OCI-LY1 (cell line): ENCODE data around the gene CTBP2.

ENCODE experiments used
- H2AFZ ChIP-seq: fragments of 200-600 bp; sonication (generic), shearing (Covaris generic); 2 replicates; pipeline ENCODE4 v1.6.0; 2014; ENCODE audit warnings: antibody characterized with exemption, mild to moderate bottlenecking, low read length
- H3F3A ChIP-seq: fragments of 200-600 bp; sonication (generic), shearing (Covaris generic); 2 replicates; pipeline ENCODE4 v1.6.0; 2014; ENCODE audit warnings: mild to moderate bottlenecking, antibody characterized with exemption, low read length, moderate library complexity; ENCODE audit not compliant: insufficient read depth
- H3K27ac ChIP-seq: fragments of 200-600 bp; sonication (generic); 2 replicates; pipeline ENCODE4 v1.5.1; 2014; ENCODE audit warnings: low read length, mixed run types, mild to moderate bottlenecking, low read depth; ENCODE audit not compliant: poor library complexity, severe bottlenecking
- H3K27me3 ChIP-seq: fragments of 200-600 bp; sonication (generic); 2 replicates; pipeline ENCODE4 v1.6.0; 2014; ENCODE audit warnings: antibody characterized with exemption, mild to moderate bottlenecking, low read length, moderate library complexity; ENCODE audit not compliant: insufficient read depth
- H3K36me3 ChIP-seq: fragments of 200-600 bp; sonication (generic); 2 replicates; pipeline ENCODE4 v1.6.1; 2014; ENCODE audit warnings: mild to moderate bottlenecking, antibody characterized with exemption, low read length, moderate library complexity, mixed read lengths; ENCODE audit not compliant: insufficient read depth
- H3K4me1 ChIP-seq: fragments of 200-600 bp; sonication (generic); 2 replicates; pipeline ENCODE4 v1.5.1; 2014; ENCODE audit warnings: mild to moderate bottlenecking, low read length, moderate library complexity; ENCODE audit not compliant: insufficient read depth, severe bottlenecking
- H3K4me2 ChIP-seq: fragments of 200-600 bp; sonication (generic), shearing (Covaris generic); 2 replicates; pipeline ENCODE4 v1.6.1; 2014; ENCODE audit warnings: low read length
- H3K4me3 ChIP-seq: fragments of 200-600 bp; sonication (generic); 2 replicates; pipeline ENCODE4 v1.5.1; 2014; ENCODE audit warnings: low read length, low read depth, mild to moderate bottlenecking, mixed read lengths; ENCODE audit not compliant: poor library complexity, severe bottlenecking
- H3K79me2 ChIP-seq: fragments of 200-600 bp; shearing (Covaris generic); 2 replicates; pipeline ENCODE4 v1.6.1; 2016; ENCODE audit warnings: mixed run types, low read length, mixed read lengths; ENCODE audit not compliant: insufficient read depth
- H3K9ac ChIP-seq: fragments of 200-600 bp; sonication (generic), shearing (Covaris generic); 2 replicates; pipeline ENCODE4 v1.6.1; 2014; ENCODE audit warnings: mild to moderate bottlenecking, low read length, mixed read lengths
- H3K9me2 ChIP-seq: fragments of 200-600 bp; sonication (generic), shearing (Covaris generic); 2 replicates; pipeline ENCODE4 v1.6.1; 2014; ENCODE audit warnings: low read depth, mild to moderate bottlenecking, low read length, mixed read lengths
- H3K9me3 ChIP-seq: fragments of 200-600 bp; shearing (Covaris generic); 2 replicates; pipeline ENCODE4 v1.6.1; 2014; ENCODE audit warnings: low read length, mixed read lengths
- H4K20me1 ChIP-seq: fragments of 200-600 bp; sonication (generic), shearing (Covaris generic); 2 replicates; pipeline ENCODE4 v1.6.0; 2016; ENCODE audit warnings: mild to moderate bottlenecking, low read length; ENCODE audit not compliant: insufficient read depth
- CTCF ChIP-seq: fragments of 200-600 bp; sonication (generic), shearing (Covaris generic); IDR thresholded peaks from 2 replicates; pipeline ENCODE4 v1.5.1; 2017; ENCODE audit warnings: mild to moderate bottlenecking, antibody characterized with exemption, low read length, moderate library complexity, mixed read lengths
- EZH2 ChIP-seq: fragments of 200-600 bp; sonication (generic), shearing (Covaris generic); IDR thresholded peaks from 2 replicates; pipeline ENCODE4 v1.8.0; 2017; ENCODE audit warnings: borderline replicate concordance, mixed run types, mild to moderate bottlenecking, antibody characterized with exemption, low read length, moderate library complexity, mixed read lengths

CTBP2 gene

GRCh38 chr10:125141860-125142484 is 18.4 kb downstream of the CTBP2 start:
- Histone ChIP-seq H3K4me3 (no peak overlapping the region), H3K36me3 (no peaks in the 10 kb centered on the region), H3F3A (no peaks in the 10 kb centered on the region), H3K4me1 (no peaks in the 10 kb centered on the region), H3K79me2 (no peaks in the 10 kb centered on the region), H2AFZ (no peak overlapping the region), H3K4me2 (no peak overlapping the region), H3K27ac (no peak overlapping the region), H3K9me2 (no peaks in the 10 kb centered on the region), H3K27me3 (peaks cover 2% of the 10 kb centered on the region; the same call in 1 of the 2 replicates), H3K9me3 (no peaks in the 10 kb centered on the region), H3K9ac (no peak overlapping the region), H4K20me1 (no peaks in the 10 kb centered on the region)
- TF ChIP-seq EZH2: no peak
- TF ChIP-seq CTCF: no peak

DNA sequence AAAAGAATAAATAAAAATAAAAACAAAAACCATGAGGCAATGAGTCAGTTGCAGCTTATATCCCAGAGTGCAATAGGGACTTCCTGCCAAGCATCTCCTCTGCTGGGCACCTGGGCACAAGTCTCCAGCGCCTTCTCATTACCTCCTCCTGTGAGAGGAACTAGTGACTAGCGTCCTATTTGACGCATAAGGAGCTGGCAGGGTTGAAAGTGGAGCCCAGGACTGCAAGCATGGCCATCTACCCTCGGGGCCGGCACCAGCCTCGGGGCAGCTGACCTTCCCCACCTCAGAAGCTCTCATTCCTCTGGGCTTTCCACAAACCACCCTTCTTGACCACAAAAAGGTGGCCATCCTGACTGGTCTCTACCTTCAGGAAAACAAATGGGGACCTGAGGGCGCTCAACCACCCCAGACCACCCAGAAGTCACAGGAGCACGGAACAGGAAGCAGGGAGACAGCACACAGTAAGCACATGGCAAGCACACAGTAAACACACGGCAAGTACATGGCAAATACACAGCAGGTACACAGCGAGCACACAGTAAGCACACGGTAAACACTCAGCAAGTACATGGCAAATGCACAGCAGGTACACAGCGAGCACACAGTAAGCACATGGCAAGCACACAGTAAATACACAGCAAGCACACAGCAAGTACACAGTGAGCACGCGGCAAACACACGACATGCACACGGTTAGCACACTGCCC is 19.1 kb downstream of the CTBP2 start:
- Histone ChIP-seq H3K79me2 (no peaks in the 10 kb centered on the region), H3K27me3 (peaks cover 2% of the 10 kb centered on the region; the same call in 1 of the 2 replicates)

DNA sequence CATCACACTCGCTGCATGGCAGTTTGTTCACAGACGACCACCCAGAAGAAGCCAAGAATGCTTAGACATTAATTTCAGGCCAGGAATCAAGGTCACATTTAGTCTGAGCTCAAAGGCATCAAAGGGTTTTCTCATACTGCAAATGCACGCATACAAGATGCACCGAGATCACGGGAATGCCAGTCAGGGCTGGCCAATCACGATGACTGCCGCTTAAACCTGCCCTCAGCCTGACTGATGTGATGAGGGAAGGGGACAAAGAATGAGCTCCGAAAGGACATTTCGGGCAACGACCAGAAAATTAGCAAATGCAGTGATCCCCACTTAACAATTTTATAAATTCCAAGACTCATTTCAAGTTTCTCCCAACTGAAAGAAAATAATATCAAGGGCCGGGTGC is 20.2 kb downstream of the CTBP2 start:
- Histone ChIP-seq H3K4me3 (no peak overlapping the region), H4K20me1 (no peaks in the 10 kb centered on the region), H2AFZ (no peak overlapping the region), H3K4me2 (no peak overlapping the region), H3K27me3 (peaks cover 2% of the 10 kb centered on the region; the same call in 1 of the 2 replicates), H3K36me3 (no peaks in the 10 kb centered on the region), H3K9me2 (no peaks in the 10 kb centered on the region), H3K79me2 (no peaks in the 10 kb centered on the region), H3K9me3 (no peaks in the 10 kb centered on the region), H3K27ac (no peak overlapping the region), H3K9ac (no peak overlapping the region), H3F3A (no peaks in the 10 kb centered on the region), H3K4me1 (no peaks in the 10 kb centered on the region)
- TF ChIP-seq EZH2 (no peak), CTCF (no peak)

More for the DNA sequence above, 19.1 kb downstream of the CTBP2 start:
- Histone ChIP-seq H3F3A (no peaks in the 10 kb centered on the region), H3K4me1 (no peaks in the 10 kb centered on the region), H3K9me3 (no peaks in the 10 kb centered on the region), H3K4me3 (no peak overlapping the region), H2AFZ (no peak overlapping the region), H4K20me1 (no peaks in the 10 kb centered on the region), H3K36me3 (no peaks in the 10 kb centered on the region), H3K9ac (no peak overlapping the region), H3K27ac (no peak overlapping the region), H3K9me2 (no peaks in the 10 kb centered on the region), H3K4me2 (no peak overlapping the region)
- TF ChIP-seq EZH2 (no peak), CTCF (no peak)
